Measurements from ENCODE around the gene PPP2R2C.

PPP2R2C gene

GRCh38 chr4:6444582-6444981 is 27.8 kb downstream of the PPP2R2C start:
- Histone ChIP-seq H4K91ac (ENCODE audit: low read length) (no peak overlapping the region), H2AK5ac (ENCODE audit: low read length, severe bottlenecking) (no peak overlapping the region), H3K79me1 (replicated peaks; ENCODE audit: low read length, poor library complexity, severe bottlenecking) (no peaks in the 10 kb centered on the region), H3K4ac (ENCODE audit: low read depth in 1 of 2, low read length in 2 of 2) (no peak overlapping the region), H3K23ac (ENCODE audit: low read length in 2 of 2) (no peak overlapping the region), H3K4me3 (ENCODE audit: insufficient read depth in 1 of 2, low read depth in 1 of 2, low read length in 2 of 2) (no peak overlapping the region), H3K4me1 (ENCODE audit: control insufficient read depth, insufficient read depth, low read depth, low read length) (no peaks in the 10 kb centered on the region), H3K27ac (ENCODE audit: low read length, poor library complexity, severe bottlenecking) (no peak overlapping the region), H3K36me3 (ENCODE audit: control insufficient read depth in 1 of 2, insufficient read depth in 2 of 2, low read depth in 1 of 2, low read length in 2 of 2) (no peaks in the 10 kb centered on the region), H2AFZ (ENCODE audit: low read depth, low read length) (no peak overlapping the region), H3K18ac (ENCODE audit: low read depth in 1 of 2, low read length in 2 of 2) (no peak overlapping the region), H2BK12ac (ENCODE audit: low read length in 2 of 2) (no peak overlapping the region), H3K4me2 (ENCODE audit: low read length, poor library complexity, severe bottlenecking) (no peak overlapping the region), H3K14ac (ENCODE audit: low read length in 2 of 2) (no peak overlapping the region), H3K9me3 (ENCODE audit: control insufficient read depth, low read length) (no peaks in the 10 kb centered on the region), H3K27me3 (ENCODE audit: control insufficient read depth in 1 of 2, insufficient read depth in 1 of 2, low read length in 2 of 2) (peaks cover 5 to 43% of the 10 kb centered on the region in 2 experiments), H3K9ac (ENCODE audit: low read length) (no peak overlapping the region), H4K8ac (ENCODE audit: low read length) (no peak overlapping the region), H2BK120ac (ENCODE audit: low read depth, low read length) (no peak overlapping the region), H2BK5ac (ENCODE audit: low read depth, low read length, poor library complexity, severe bottlenecking) (no peak overlapping the region), H2BK15ac (ENCODE audit: low read depth, poor library complexity, severe bottlenecking) (no peak overlapping the region)
- 80% methylated on average over 6 of the region's 6 CpGs for WGBS
- no peak for DNase-seq

- Histone ChIP-seq H2BK120ac (ENCODE audit: low read depth, low read length) (no peak overlapping the region), H3K4me3 (ENCODE audit: insufficient read depth in 1 of 2, low read depth in 1 of 2, low read length in 2 of 2) (no peak overlapping the region), H2AK5ac (ENCODE audit: low read length, severe bottlenecking) (no peak overlapping the region), H2BK5ac (ENCODE audit: low read depth, low read length, poor library complexity, severe bottlenecking) (no peak overlapping the region), H4K8ac (ENCODE audit: low read length) (no peak overlapping the region), H3K27me3 (ENCODE audit: control insufficient read depth in 1 of 2, insufficient read depth in 1 of 2, low read length in 2 of 2) (peaks cover 6 to 36% of the 10 kb centered on the region in 2 experiments), H3K18ac (ENCODE audit: low read depth in 1 of 2, low read length in 2 of 2) (no peak overlapping the region), H3K4me2 (ENCODE audit: low read length, poor library complexity, severe bottlenecking) (no peak overlapping the region), H2AFZ (ENCODE audit: low read depth, low read length) (no peak overlapping the region), H3K36me3 (ENCODE audit: control insufficient read depth in 1 of 2, insufficient read depth in 2 of 2, low read depth in 1 of 2, low read length in 2 of 2) (no peaks in the 10 kb centered on the region), H3K14ac (ENCODE audit: low read length in 2 of 2) (no peak overlapping the region), H4K91ac (ENCODE audit: low read length) (no peak overlapping the region), H2BK12ac (ENCODE audit: low read length in 2 of 2) (no peak overlapping the region), H3K4ac (ENCODE audit: low read depth in 1 of 2, low read length in 2 of 2) (no peak overlapping the region), H3K9ac (ENCODE audit: low read length) (no peak overlapping the region), H3K79me1 (replicated peaks; ENCODE audit: low read length, poor library complexity, severe bottlenecking) (no peaks in the 10 kb centered on the region), H3K4me1 (ENCODE audit: control insufficient read depth, insufficient read depth, low read depth, low read length) (no peaks in the 10 kb centered on the region), H3K9me3 (ENCODE audit: control insufficient read depth, low read length) (no peaks in the 10 kb centered on the region), H2BK15ac (ENCODE audit: low read depth, poor library complexity, severe bottlenecking) (no peak overlapping the region), H3K23ac (ENCODE audit: low read length in 2 of 2) (no peak overlapping the region), H3K27ac (ENCODE audit: low read length, poor library complexity, severe bottlenecking) (no peak overlapping the region)
- 79% methylated on average over 21 of the region's 21 CpGs for WGBS
- no peak for DNase-seq
Measured at GRCh38 chr4:6443035-6444023, 29.1 kb downstream of the PPP2R2C start.

GRCh38 chr4:6442555-6442954 is 29.9 kb downstream of the PPP2R2C start:
- Histone ChIP-seq H2AFZ (ENCODE audit: low read depth, low read length) (no peak overlapping the region), H3K23ac (ENCODE audit: low read length in 2 of 2) (no peak overlapping the region), H3K18ac (ENCODE audit: low read depth in 1 of 2, low read length in 2 of 2) (no peak overlapping the region), H3K4me2 (ENCODE audit: low read length, poor library complexity, severe bottlenecking) (no peak overlapping the region), H3K14ac (ENCODE audit: low read length in 2 of 2) (no peak overlapping the region), H3K4ac (ENCODE audit: low read depth in 1 of 2, low read length in 2 of 2) (no peak overlapping the region), H3K79me1 (replicated peaks; ENCODE audit: low read length, poor library complexity, severe bottlenecking) (no peaks in the 10 kb centered on the region), H2AK5ac (ENCODE audit: low read length, severe bottlenecking) (no peak overlapping the region), H4K91ac (ENCODE audit: low read length) (no peak overlapping the region), H2BK120ac (ENCODE audit: low read depth, low read length) (no peak overlapping the region), H3K9ac (ENCODE audit: low read length) (no peak overlapping the region), H2BK15ac (ENCODE audit: low read depth, poor library complexity, severe bottlenecking) (no peak overlapping the region), H3K4me3 (ENCODE audit: insufficient read depth in 1 of 2, low read depth in 1 of 2, low read length in 2 of 2) (no peak overlapping the region), H3K4me1 (ENCODE audit: control insufficient read depth, insufficient read depth, low read depth, low read length) (no peaks in the 10 kb centered on the region), H3K27ac (ENCODE audit: low read length, poor library complexity, severe bottlenecking) (no peak overlapping the region), H3K36me3 (ENCODE audit: control insufficient read depth in 1 of 2, insufficient read depth in 2 of 2, low read depth in 1 of 2, low read length in 2 of 2) (no peaks in the 10 kb centered on the region), H2BK12ac (ENCODE audit: low read length in 2 of 2) (no peak overlapping the region), H2BK5ac (ENCODE audit: low read depth, low read length, poor library complexity, severe bottlenecking) (no peak overlapping the region), H4K8ac (ENCODE audit: low read length) (no peak overlapping the region), H3K9me3 (ENCODE audit: control insufficient read depth, low read length) (peaks cover 2% of the 10 kb centered on the region), H3K27me3 (ENCODE audit: control insufficient read depth in 1 of 2, insufficient read depth in 1 of 2, low read length in 2 of 2) (peaks cover 6 to 28% of the 10 kb centered on the region in 2 experiments)
- WGBS: 70% methylated on average over 8 of the region's 8 CpGs
- DNase-seq: no peak

GRCh38 chr4:6441758-6442157 is 30.7 kb downstream of the PPP2R2C start:
- H2BK15ac ChIP-seq (ENCODE audit: low read depth, poor library complexity, severe bottlenecking): no peak overlapping the region
- H4K91ac ChIP-seq (ENCODE audit: low read length): no peak overlapping the region
- H2BK12ac ChIP-seq (ENCODE audit: low read length in 2 of 2): no peak overlapping the region
- H3K9me3 ChIP-seq (ENCODE audit: control insufficient read depth, low read length): peaks cover 10% of the 10 kb centered on the region
- no peak overlapping the region for H3K9ac ChIP-seq (ENCODE audit: low read length)
- no peaks in the 10 kb centered on the region for H3K36me3 ChIP-seq (ENCODE audit: control insufficient read depth in 1 of 2, insufficient read depth in 2 of 2, low read depth in 1 of 2, low read length in 2 of 2)
- no peak overlapping the region for H3K27ac ChIP-seq (ENCODE audit: low read length, poor library complexity, severe bottlenecking)
- H3K14ac ChIP-seq (ENCODE audit: low read length in 2 of 2): no peak overlapping the region
- H3K4me3 ChIP-seq (ENCODE audit: insufficient read depth in 1 of 2, low read depth in 1 of 2, low read length in 2 of 2): no peak overlapping the region
- H4K8ac ChIP-seq (ENCODE audit: low read length): no peak overlapping the region
- H3K4ac ChIP-seq (ENCODE audit: low read depth in 1 of 2, low read length in 2 of 2): no peak overlapping the region
- H2AFZ ChIP-seq (ENCODE audit: low read depth, low read length): no peak overlapping the region
- no peak overlapping the region for H2BK120ac ChIP-seq (ENCODE audit: low read depth, low read length)
- H3K23ac ChIP-seq (ENCODE audit: low read length in 2 of 2): no peak overlapping the region
- H3K4me1 ChIP-seq (ENCODE audit: control insufficient read depth, insufficient read depth, low read depth, low read length): no peaks in the 10 kb centered on the region
- WGBS: 75% methylated on average over 7 of the region's 7 CpGs
- H2AK5ac ChIP-seq (ENCODE audit: low read length, severe bottlenecking): no peak overlapping the region
- no peak overlapping the region for H2BK5ac ChIP-seq (ENCODE audit: low read depth, low read length, poor library complexity, severe bottlenecking)
- H3K27me3 ChIP-seq (ENCODE audit: control insufficient read depth in 1 of 2, insufficient read depth in 1 of 2, low read length in 2 of 2): peaks cover 6 to 22% of the 10 kb centered on the region in 2 experiments
- H3K18ac ChIP-seq (ENCODE audit: low read depth in 1 of 2, low read length in 2 of 2): no peak overlapping the region
- no peaks in the 10 kb centered on the region for H3K79me1 ChIP-seq (replicated peaks; ENCODE audit: low read length, poor library complexity, severe bottlenecking)
- DNase-seq: no peak
- H3K4me2 ChIP-seq (ENCODE audit: low read length, poor library complexity, severe bottlenecking): no peak overlapping the region
